Activated T-helper 1 cell treated with anti-CD3 and anti-CD28 coated beads, Interleukin-12 subunit alpha, Interleukin-12 subunit beta, Interleukin-2, Interleukin-4 antibody, amounts not matched to agents 30 ng/mL and 10 ng/mL and 1 ng/mL, durations not matched to agents 14 hours and 24 hours and 36 hours (primary cell): ENCODE results near the gene OR51F1. TPM values are rescaled to one million over a fixed set of nuclear protein-coding genes. Genes with fewer than 3 reads are reported as not detected.
"Not testable (repeated sequence)": the region's sequence is repeated elsewhere in the genome, so short reads cannot be mapped to it uniquely, and the experiment has no call there.

ENCODE experiments used
- DNase-seq: peaks from one replicate; pipeline ENCODE4 v3.0.0; 2021; ENCODE audit warnings: low spot score
- H3K27ac Mint-ChIP-seq: one replicate; pipeline ENCODE4 v1.8.0; 2021; ENCODE audit warnings: mild to moderate bottlenecking, mixed read lengths
- H3K27me3 Mint-ChIP-seq: one replicate; pipeline ENCODE4 v1.8.0; 2022; ENCODE audit warnings: mild to moderate bottlenecking, moderate library complexity, mixed read lengths; ENCODE audit not compliant: insufficient read depth
- H3K36me3 Mint-ChIP-seq: one replicate; pipeline ENCODE4 v1.8.0; 2021; ENCODE audit warnings: low read depth, mixed read lengths
- H3K4me1 Mint-ChIP-seq: one replicate; pipeline ENCODE4 v1.8.0; 2021; ENCODE audit warnings: low read depth, mixed read lengths
- H3K4me3 Mint-ChIP-seq: one replicate; pipeline ENCODE4 v1.8.0; 2021; ENCODE audit warnings: mild to moderate bottlenecking, moderate library complexity, mixed read lengths
- H3K9me3 Mint-ChIP-seq: one replicate; pipeline ENCODE4 v1.8.0; 2021; ENCODE audit warnings: mixed read lengths
- intact Hi-C: fragments of 100-400 bp; cut with micrococcal nuclease; formaldehyde crosslinking; loops from one replicate; pipeline ENCODE4 v1.15.1; 2024
- total RNA-seq: library from RNA; stranded (reverse); gene quantifications from 2 replicates; pipeline ENCODE4 v1.2.3, GENCODE V29; 2022

OR51F1 gene
- total RNA-seq, 1 donor from 2014 or later: not detected

GRCh38 chr11:4740735-4741134 lies 29.0 kb downstream of the OR51F1 start:
- no peak overlapping the region for H3K4me3 Mint-ChIP-seq
- intact Hi-C loops: no loop called here
- no peaks in the 10 kb centered on the region for H3K27me3 Mint-ChIP-seq
- H3K27ac Mint-ChIP-seq: no peak overlapping the region
- H3K4me1 Mint-ChIP-seq: no peaks in the 10 kb centered on the region
- no peaks in the 10 kb centered on the region for H3K9me3 Mint-ChIP-seq
- no peaks in the 10 kb centered on the region for H3K36me3 Mint-ChIP-seq
- no peak for DNase-seq

GRCh38 chr11:4727171-4727570 lies 42.6 kb downstream of the OR51F1 start:
- Mint-ChIP-seq H3K27ac (no peak overlapping the region), H3K4me3 (no peak overlapping the region), H3K9me3 (no peaks in the 10 kb centered on the region), H3K27me3 (no peaks in the 10 kb centered on the region), H3K36me3 (no peaks in the 10 kb centered on the region), H3K4me1 (no peaks in the 10 kb centered on the region)
- intact Hi-C loops: no loop called here
- no peak for DNase-seq

- intact Hi-C loops, DNase-seq, H3K27me3 Mint-ChIP-seq, H3K4me1 Mint-ChIP-seq, H3K4me3 Mint-ChIP-seq, H3K36me3 Mint-ChIP-seq, H3K27ac Mint-ChIP-seq, H3K9me3 Mint-ChIP-seq: not testable (repeated sequence)
Measured at GRCh38 chr11:4722616-4723534, 46.9 kb downstream of the OR51F1 start.

Other genes starting within 250 kb of the OR51F1 start
- gene OR52M1, start 224.7 kb downstream of the OR51F1 start, total RNA-seq: not detected in 2 replicates
- gene OR52I2, start 188.2 kb downstream of the OR51F1 start, total RNA-seq: not detected in 2 replicates
- not detected in 2 replicates for gene OR52I1, start 175.9 kb downstream of the OR51F1 start, total RNA-seq
- 8.2 and 9.4 TPM in 2 replicates for gene TRIM68, start 161.7 kb downstream of the OR51F1 start, total RNA-seq
- not detected in 2 replicates for gene OR51D1, start 132.5 kb downstream of the OR51F1 start, total RNA-seq
- not detected in 2 replicates for gene OR51E1, start 126.0 kb downstream of the OR51F1 start, total RNA-seq
- gene OR51E2, start 72.1 kb downstream of the OR51F1 start, total RNA-seq: not detected in 2 replicates
- gene MMP26, start 65.2 kb downstream of the OR51F1 start, total RNA-seq: not detected in 2 replicates
- gene OR52R1, start 34.4 kb upstream of the OR51F1 start, total RNA-seq: not detected in 2 replicates
- not detected in 2 replicates for gene OR51F2, start 51.4 kb upstream of the OR51F1 start, total RNA-seq
- not detected in 2 replicates for gene OR51S1, start 79.3 kb upstream of the OR51F1 start, total RNA-seq
- gene OR51T1, start 112.0 kb upstream of the OR51F1 start, total RNA-seq: not detected in 2 replicates
- not detected in 2 replicates for gene OR51A7, start 133.8 kb upstream of the OR51F1 start, total RNA-seq
- gene OR51G2, start 149.4 kb upstream of the OR51F1 start, total RNA-seq: not detected in 2 replicates
- gene OR51G1, start 154.4 kb upstream of the OR51F1 start, total RNA-seq: not detected in 2 replicates
- gene OR51A4, start 177.7 kb upstream of the OR51F1 start, total RNA-seq: not detected in 2 replicates
- gene OR51A2, start 185.8 kb upstream of the OR51F1 start, total RNA-seq: not detected in 2 replicates
- gene OR51L1, start 224.9 kb upstream of the OR51F1 start, total RNA-seq: not detected in 2 replicates